C4-2B (cell line): ENCODE measurements around the gene TPRX1.

Experiments
- CTCF ChIP-seq: fragments of 450-650 bp; conservative IDR thresholded peaks from 2 replicates; pipeline ENCODE4 v1.5.1; 2017; ENCODE audit warnings: mild to moderate bottlenecking
- ZFX ChIP-seq: fragments of 450-650 bp; IDR thresholded peaks from 2 replicates; pipeline ENCODE4 v1.6.1; 2017

GRCh38 chr19:47767349-47767748, 37.0 kb downstream of the TPRX1 start:
- TF ChIP-seq CTCF (no peak), ZFX (no peak)
